ENCODE measurements around the gene LRRC46. TPM values are rescaled to one million over a fixed set of nuclear protein-coding genes. Genes with fewer than 3 reads are reported as not detected.

The LRRC46 gene
- total and polyA plus RNA-seq, 9 of the 15 experiments (the other 6 are each of a cell fraction or from before 2014, with no cell fraction given), result 0.39 to 1.4 (median 0.53) TPM; not detected in 1

GRCh38 chr17:47803201-47803600 lies 28.3 kb upstream of the LRRC46 start:
- no TSS peak for BruUV-seq (replicated peaks)
- H3K36me3 ChIP-seq (ENCODE audit: control insufficient read depth, insufficient read depth, low read length), result peaks cover 8% of the 10 kb centered on the region; the same call in 1 of the 3 replicates
- no peak overlapping the region for H3K4me2 ChIP-seq (ENCODE audit: insufficient read depth, low read length)
- H3K9me1 ChIP-seq (ENCODE audit: control insufficient read depth, insufficient read depth, low read length), result no peaks in the 10 kb centered on the region
- no peaks in the 10 kb centered on the region for H3K9me3 ChIP-seq (replicated peaks; ENCODE audit: control insufficient read depth, insufficient read depth, low read depth, low read length)
- CTCF ChIA-PET (ENCODE audit: low intra/inter-chr PET ratio), result interaction anchor here (0.9 kb wide), 1 partner anchor 41 kb away, joined by 4 read pairs; no protein-coding TSS in a partner anchor
- H3K9ac ChIP-seq (ENCODE audit: insufficient read depth in 1 of 2, low read depth in 2 of 2, low read length in 2 of 2), result no peak overlapping the region
- H3K27me3 ChIP-seq (ENCODE audit: control insufficient read depth in 2 of 2, insufficient read depth in 2 of 2, low read length in 2 of 2), result peaks cover 0 to 29% of the 10 kb centered on the region in 2 experiments; a peak in 3 of 5 replicates
- H2AFZ ChIP-seq (ENCODE audit: low read depth, low read length), result no peak overlapping the region
- WGBS (ENCODE audit: insufficient coverage, low coverage, missing lambda C conversion rate), result 2% methylated on average over 5 of the region's 5 CpGs
- no peak overlapping the region for H3K4me3 ChIP-seq
- DNase-seq (ENCODE audit: extremely low read depth in 1 of 4, low spot score in 3 of 4), result no peak
- peaks cover 0 to 7% of the 10 kb centered on the region in 2 experiments; a peak in 1 of 5 replicates for H3K4me1 ChIP-seq (replicated peaks in 1 of 2; ENCODE audit: control insufficient read depth in 2 of 2, insufficient read depth in 2 of 2, low read length in 2 of 2)
- intact Hi-C loops (cut with micrococcal nuclease) (loop anchor here (5.0 kb wide), 1 partner anchor 106 kb away; no protein-coding TSS in a partner anchor), in situ Hi-C loops (cut with MboI) (no loop called here)
- no peak overlapping the region for H3K27ac ChIP-seq (ENCODE audit: extremely low read depth, low read depth, low read length)
- H4K20me1 ChIP-seq (replicated peaks; ENCODE audit: control insufficient read depth, insufficient read depth, low read length), result peaks cover 16% of the 10 kb centered on the region; the same call in 1 of the 2 replicates
- FAIRE-seq, result no peak
- POLR2A ChIA-PET, result interaction anchor here (1.4 kb wide), 1 partner anchor 92 kb away, joined by 5 read pairs; no protein-coding TSS in a partner anchor
- TF ChIP-seq SMARCA4 (IDR thresholded peaks at IDR 0.05) (no peak), JUN (IDR thresholded peaks at IDR 0.05; ENCODE audit: borderline replicate concordance, low read depth, low read length) (no peak), JUN (CRISPR knock-in tag; IDR thresholded peaks at IDR 0.05; ENCODE audit: borderline replicate concordance) (no peak), ATF4 (CRISPR knock-in tag; IDR thresholded peaks at IDR 0.05) (no peak), PHF20 (IDR thresholded peaks at IDR 0.05; ENCODE audit: partially characterized antibody) (no peak), POLR3G (IDR thresholded peaks at IDR 0.05; ENCODE audit: extremely low read depth, insufficient read length, insufficient replicate concordance) (no peak), SIX5 (IDR thresholded peaks at IDR 0.05; ENCODE audit: borderline replicate concordance in 1 of 2, insufficient read depth in 1 of 2, low read depth in 1 of 2, low read length in 2 of 2) (no peak), EP400 (IDR thresholded peaks at IDR 0.05) (no peak), CEBPG (CRISPR knock-in tag; IDR thresholded peaks at IDR 0.05) (no peak), CEBPG (tag; conservative IDR thresholded peaks at IDR 0.05 in 1 of 2, IDR thresholded peaks at IDR 0.05 in 1 of 2) (no peak), ZFX (CRISPR knock-in tag; IDR thresholded peaks at IDR 0.05) (no peak), SMC3 (conservative IDR thresholded peaks at IDR 0.05; ENCODE audit: insufficient read depth, low read depth, low read length) (no peak), ZNF224 (CRISPR knock-in tag; IDR thresholded peaks at IDR 0.05) (no peak), GTF2A2 (tag; IDR thresholded peaks at IDR 0.05) (no peak), CBX2 (IDR thresholded peaks at IDR 0.05; ENCODE audit: insufficient read depth, low read length, poor library complexity, severe bottlenecking) (no peak), MTA1 (IDR thresholded peaks at IDR 0.05; ENCODE audit: borderline replicate concordance) (no peak), ZBTB7A (IDR thresholded peaks at IDR 0.05; ENCODE audit: borderline replicate concordance, control insufficient read depth, low read depth, low read length) (no peak)
- no peaks in the 10 kb centered on the region for H3K79me2 ChIP-seq (ENCODE audit: control insufficient read depth, insufficient read depth, low read length)
- ATAC-seq, result no peak
